H1 (cell line): Measurements from ENCODE around the gene KCNN1.

Experiments
- BRCA1 ChIP-seq: IDR thresholded peaks from 2 replicates; pipeline ENCODE4 v1.6.1; 2012; ENCODE audit warnings: low read depth, low read length, improper control_type of control experiment
- EGR1 ChIP-seq: IDR thresholded peaks from 2 replicates; pipeline ENCODE4 v1.6.1; 2011; ENCODE audit warnings: low read depth, low read length, borderline replicate concordance
- EP300 ChIP-seq, 2 experiments: IDR thresholded peaks; 1 replicate in 1 of 2; 2 replicates in 1 of 2; pipeline ENCODE4 v1.6.1; 2011 to 2012; ENCODE audit warnings: low read depth in 2 of 2, low read length in 2 of 2, mild to moderate bottlenecking in 2 of 2, borderline replicate concordance in 1 of 2, inconsistent platforms in 1 of 2, moderate library complexity in 1 of 2
- JUN ChIP-seq: IDR thresholded peaks from 2 replicates; pipeline ENCODE4 v1.6.1; 2011; ENCODE audit warnings: low read depth, mild to moderate bottlenecking, improper control_type of control experiment, low read length
- POLR2A ChIP-seq, 2 experiments: IDR thresholded peaks; 1 replicate in 1 of 2; 2 replicates in 1 of 2; pipeline ENCODE4 v1.6.1; 2011; ENCODE audit warnings: low read depth in 2 of 2, low read length in 2 of 2, mild to moderate bottlenecking in 2 of 2; ENCODE audit errors: control extremely low read depth in 1 of 2
- SIN3A ChIP-seq, 2 experiments: IDR thresholded peaks in 1 of 2; conservative IDR thresholded peaks in 1 of 2; 2 replicates each; pipeline ENCODE4 v1.6.1; 2011 to 2012; ENCODE audit warnings: low read length in 2 of 2, improper control_type of control experiment in 1 of 2, low read depth in 1 of 2, mild to moderate bottlenecking in 1 of 2
- SIX5 ChIP-seq: IDR thresholded peaks from 2 replicates; pipeline ENCODE4 v1.6.1; 2011; ENCODE audit warnings: mild to moderate bottlenecking, low read depth, low read length
- SP4 ChIP-seq: IDR thresholded peaks from 2 replicates; pipeline ENCODE4 v1.6.1; 2012; ENCODE audit warnings: low read length, inconsistent platforms
- SUZ12 ChIP-seq: fragments of 200-600 bp; sonication (generic); IDR thresholded peaks from 2 replicates; pipeline ENCODE4 v1.6.1; 2012; ENCODE audit warnings: mild to moderate bottlenecking, inconsistent platforms, low read length, moderate library complexity, mixed read lengths
- TBP ChIP-seq: IDR thresholded peaks from 2 replicates; pipeline ENCODE4 v1.6.1; 2011; ENCODE audit warnings: low read depth, low read length, improper control_type of control experiment
- TCF12 ChIP-seq: IDR thresholded peaks from 2 replicates; pipeline ENCODE4 v1.6.1; 2011; ENCODE audit warnings: low read depth, mild to moderate bottlenecking, low read length
- TF ChIP-seq, protein P1 (sequence below), 3 experiments: IDR thresholded peaks; 1 replicate in 2 of 3; 2 replicates in 1 of 3; pipeline versions ENCODE4 v1.5.1 to v1.6.1; 2011; ENCODE audit warnings: low read length in 3 of 3, mild to moderate bottlenecking in 3 of 3, inconsistent platforms in 2 of 3, low read depth in 1 of 3, moderate library complexity in 1 of 3; ENCODE audit not compliant: insufficient read depth in 1 of 3; ENCODE audit errors: control extremely low read depth in 1 of 3

DNA sequence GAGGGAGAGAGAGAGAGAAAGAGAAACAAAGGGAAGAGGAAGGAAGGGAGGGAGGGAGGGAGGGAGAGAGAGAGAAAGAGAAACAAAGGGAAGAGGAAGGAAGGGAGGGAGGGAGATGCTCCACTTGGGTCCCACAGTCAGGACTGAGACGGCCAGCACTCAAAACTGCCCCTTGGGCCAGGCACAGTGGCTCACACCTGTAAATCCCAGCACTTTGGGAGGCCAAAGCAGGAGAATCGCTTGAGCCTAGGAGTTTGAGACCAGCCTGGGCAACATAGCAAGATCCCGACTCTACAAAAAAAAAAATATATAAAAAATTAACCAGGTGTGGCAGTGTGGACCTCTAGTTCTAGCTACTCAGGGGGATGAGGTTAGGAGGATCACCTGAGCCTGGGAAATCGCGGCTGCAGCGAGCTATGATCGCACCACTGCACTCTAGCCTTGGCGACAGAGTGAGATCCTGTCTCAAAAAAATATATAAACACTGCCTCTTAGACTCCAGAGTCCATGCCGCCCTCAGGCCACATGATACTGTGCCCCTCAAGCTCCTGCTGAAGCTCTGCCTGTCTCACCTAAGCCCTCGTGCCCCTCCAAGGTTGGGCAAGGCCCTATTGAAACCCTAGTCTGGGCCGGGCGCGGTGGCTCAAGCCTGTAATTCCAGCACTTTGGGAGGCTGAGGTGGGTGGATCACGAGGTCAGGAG lies 49.5 kb downstream of the KCNN1 start:
- no peak for TF ChIP-seq POLR2A (IDR thresholded peaks at IDR 0.05; ENCODE audit: control extremely low read depth in 1 of 2, low read depth in 2 of 2, low read length in 2 of 2)
- TF ChIP-seq, protein P1, sequence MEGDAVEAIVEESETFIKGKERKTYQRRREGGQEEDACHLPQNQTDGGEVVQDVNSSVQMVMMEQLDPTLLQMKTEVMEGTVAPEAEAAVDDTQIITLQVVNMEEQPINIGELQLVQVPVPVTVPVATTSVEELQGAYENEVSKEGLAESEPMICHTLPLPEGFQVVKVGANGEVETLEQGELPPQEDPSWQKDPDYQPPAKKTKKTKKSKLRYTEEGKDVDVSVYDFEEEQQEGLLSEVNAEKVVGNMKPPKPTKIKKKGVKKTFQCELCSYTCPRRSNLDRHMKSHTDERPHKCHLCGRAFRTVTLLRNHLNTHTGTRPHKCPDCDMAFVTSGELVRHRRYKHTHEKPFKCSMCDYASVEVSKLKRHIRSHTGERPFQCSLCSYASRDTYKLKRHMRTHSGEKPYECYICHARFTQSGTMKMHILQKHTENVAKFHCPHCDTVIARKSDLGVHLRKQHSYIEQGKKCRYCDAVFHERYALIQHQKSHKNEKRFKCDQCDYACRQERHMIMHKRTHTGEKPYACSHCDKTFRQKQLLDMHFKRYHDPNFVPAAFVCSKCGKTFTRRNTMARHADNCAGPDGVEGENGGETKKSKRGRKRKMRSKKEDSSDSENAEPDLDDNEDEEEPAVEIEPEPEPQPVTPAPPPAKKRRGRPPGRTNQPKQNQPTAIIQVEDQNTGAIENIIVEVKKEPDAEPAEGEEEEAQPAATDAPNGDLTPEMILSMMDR (IDR thresholded peaks at IDR 0.05; ENCODE audit: control extremely low read depth in 1 of 3, insufficient read depth in 1 of 3, low read depth in 1 of 3, low read length in 3 of 3), result no peak
- TF ChIP-seq SUZ12, result no peak
- TF ChIP-seq TBP, result no peak
- no peak for TF ChIP-seq BRCA1
- no peak for TF ChIP-seq SIN3A (conservative IDR thresholded peaks at IDR 0.05 in 1 of 2, IDR thresholded peaks at IDR 0.05 in 1 of 2; ENCODE audit: low read depth in 1 of 2, low read length in 2 of 2)
- TF ChIP-seq SP4, result no peak
- no peak for TF ChIP-seq SIX5
- TF ChIP-seq JUN, result no peak
- no peak for TF ChIP-seq TCF12
- TF ChIP-seq EGR1, result no peak
- TF ChIP-seq EP300 (IDR thresholded peaks at IDR 0.05; ENCODE audit: borderline replicate concordance in 1 of 2, low read depth in 2 of 2, low read length in 2 of 2), result no peak
